ENCODE data around the gene PDF. TPM values are rescaled to one million over a fixed set of nuclear protein-coding genes. Genes with fewer than 3 reads are reported as not detected.

PDF gene
- total RNA-seq, 1 donor from 2014 or later: 32.3 TPM

GRCh38 chr16:69326172-69326873 lies 4.1 kb downstream of the PDF start:
- no peak overlapping the region for H3K4me3 ChIP-seq (ENCODE audit: low read depth, low read length)
- TF ChIP-seq CTCF (IDR thresholded peaks at IDR 0.05; ENCODE audit: insufficient read depth, low read length, poor library complexity, severe bottlenecking): no peak
- H3K27me3 ChIP-seq (ENCODE audit: control insufficient read depth, insufficient read depth, low read length): no peaks in the 10 kb centered on the region
- H3K36me3 ChIP-seq (ENCODE audit: control insufficient read depth, insufficient read depth, low read length): peaks cover 12% of the 10 kb centered on the region
- DNase-seq (ENCODE audit: low read depth): no peak

- no peak overlapping the region for H3K4me3 ChIP-seq (ENCODE audit: low read depth, low read length)
- peaks cover 12% of the 10 kb centered on the region for H3K36me3 ChIP-seq (ENCODE audit: control insufficient read depth, insufficient read depth, low read length)
- DNase-seq (ENCODE audit: low read depth): no peak
- no peak for TF ChIP-seq CTCF (IDR thresholded peaks at IDR 0.05; ENCODE audit: insufficient read depth, low read length, poor library complexity, severe bottlenecking)
- H3K27me3 ChIP-seq (ENCODE audit: control insufficient read depth, insufficient read depth, low read length): no peaks in the 10 kb centered on the region
Measured at GRCh38 chr16:69325784-69326171, 4.6 kb downstream of the PDF start.

GRCh38 chr16:69324585-69325253 lies 5.7 kb downstream of the PDF start:
- no peak for DNase-seq (ENCODE audit: low read depth)
- peaks cover 13% of the 10 kb centered on the region for H3K36me3 ChIP-seq (ENCODE audit: control insufficient read depth, insufficient read depth, low read length)

GRCh38 chr16:69324013-69324531 lies 6.3 kb downstream of the PDF start:
- Histone ChIP-seq H3K27me3 (ENCODE audit: control insufficient read depth, insufficient read depth, low read length) (no peaks in the 10 kb centered on the region), H3K36me3 (ENCODE audit: control insufficient read depth, insufficient read depth, low read length) (peaks cover 13% of the 10 kb centered on the region), H3K4me3 (ENCODE audit: low read depth, low read length) (no peak overlapping the region)
- no peak for DNase-seq (ENCODE audit: low read depth)
- no peak for TF ChIP-seq CTCF (IDR thresholded peaks at IDR 0.05; ENCODE audit: insufficient read depth, low read length, poor library complexity, severe bottlenecking)

More at GRCh38 chr16:69324585-69325253, 5.7 kb downstream of the PDF start:
- no peak for TF ChIP-seq CTCF (IDR thresholded peaks at IDR 0.05; ENCODE audit: insufficient read depth, low read length, poor library complexity, severe bottlenecking)
- no peak overlapping the region for H3K4me3 ChIP-seq (ENCODE audit: low read depth, low read length)
- no peaks in the 10 kb centered on the region for H3K27me3 ChIP-seq (ENCODE audit: control insufficient read depth, insufficient read depth, low read length)

GRCh38 chr16:69323415-69323814 lies 7.0 kb downstream of the PDF start:
- peaks cover 13% of the 10 kb centered on the region for H3K36me3 ChIP-seq (ENCODE audit: control insufficient read depth, insufficient read depth, low read length)
- TF ChIP-seq CTCF (IDR thresholded peaks at IDR 0.05; ENCODE audit: insufficient read depth, low read length, poor library complexity, severe bottlenecking): no peak
- H3K4me3 ChIP-seq (ENCODE audit: low read depth, low read length): no peak overlapping the region
- DNase-seq (ENCODE audit: low read depth): no peak
- H3K27me3 ChIP-seq (ENCODE audit: control insufficient read depth, insufficient read depth, low read length): no peaks in the 10 kb centered on the region

Measured in kidney epithelial cell (primary cell).